ENCODE results near the gene ANKRD55.
"Not testable (repeated sequence)": the region's sequence is repeated elsewhere in the genome, so short reads cannot be mapped to it uniquely, and the experiment has no call there.

Gene ANKRD55

GRCh38 chr5:56083286-56083854 lies 149.8 kb downstream of the ANKRD55 start:
- DNase-seq (ENCODE audit: extremely low read depth in 1 of 2, low read depth in 1 of 2), result no peak

GRCh38 chr5:56081053-56081642 lies 152.0 kb downstream of the ANKRD55 start:
- DNase-seq (ENCODE audit: extremely low read depth in 1 of 2, low read depth in 1 of 2), result not testable (repeated sequence)

- DNase-seq (ENCODE audit: extremely low read depth in 1 of 2, low read depth in 1 of 2), result no peak
These were observed 152.6 kb downstream of the ANKRD55 start for GRCh38 chr5:56080375-56081052.

- DNase-seq (ENCODE audit: extremely low read depth in 1 of 2, low read depth in 1 of 2), result not testable (repeated sequence)
These were observed 154.0 kb downstream of the ANKRD55 start for GRCh38 chr5:56079157-56079500.

- DNase-seq (ENCODE audit: extremely low read depth in 1 of 2, low read depth in 1 of 2), result no peak
These were observed 154.6 kb downstream of the ANKRD55 start for GRCh38 chr5:56078278-56079156.

- DNase-seq (ENCODE audit: extremely low read depth in 1 of 2, low read depth in 1 of 2), result no peak
These were observed 155.3 kb downstream of the ANKRD55 start for GRCh38 chr5:56077796-56078233.

- no peak for DNase-seq (ENCODE audit: extremely low read depth in 1 of 2, low read depth in 1 of 2)
These were observed 156.6 kb downstream of the ANKRD55 start for GRCh38 chr5:56076486-56076885.

- no peak for DNase-seq (ENCODE audit: extremely low read depth in 1 of 2, low read depth in 1 of 2)
These were observed 157.8 kb downstream of the ANKRD55 start for GRCh38 chr5:56075361-56075760.

GRCh38 chr5:56072863-56073766 lies 160.0 kb downstream of the ANKRD55 start:
- no peak for DNase-seq (ENCODE audit: extremely low read depth in 1 of 2, low read depth in 1 of 2)

- DNase-seq (ENCODE audit: extremely low read depth in 1 of 2, low read depth in 1 of 2), result no peak
These were observed 161.7 kb downstream of the ANKRD55 start for GRCh38 chr5:56071470-56071869.

GRCh38 chr5:56070851-56071465 lies 162.2 kb downstream of the ANKRD55 start:
- no peak for DNase-seq (ENCODE audit: extremely low read depth in 1 of 2, low read depth in 1 of 2)

- DNase-seq (ENCODE audit: extremely low read depth in 1 of 2, low read depth in 1 of 2), result no peak
These were observed 163.4 kb downstream of the ANKRD55 start for GRCh38 chr5:56069652-56070226.

- no peak for DNase-seq (ENCODE audit: extremely low read depth in 1 of 2, low read depth in 1 of 2)
These were observed 166.1 kb downstream of the ANKRD55 start for GRCh38 chr5:56066931-56067450.

- no peak for DNase-seq (ENCODE audit: extremely low read depth in 1 of 2, low read depth in 1 of 2)
These were observed 168.1 kb downstream of the ANKRD55 start for GRCh38 chr5:56064984-56065383.

GRCh38 chr5:56060276-56061110 lies 172.6 kb downstream of the ANKRD55 start:
- no peak for DNase-seq (ENCODE audit: extremely low read depth in 1 of 2, low read depth in 1 of 2)

- DNase-seq (ENCODE audit: extremely low read depth in 1 of 2, low read depth in 1 of 2), result no peak
These were observed 173.3 kb downstream of the ANKRD55 start for GRCh38 chr5:56059854-56060253.

GRCh38 chr5:56056875-56057274 lies 176.3 kb downstream of the ANKRD55 start:
- DNase-seq (ENCODE audit: extremely low read depth in 1 of 2, low read depth in 1 of 2), result no peak

GRCh38 chr5:56055859-56056258 lies 177.3 kb downstream of the ANKRD55 start:
- no peak for DNase-seq (ENCODE audit: extremely low read depth in 1 of 2, low read depth in 1 of 2)

Measured in activated CD8-positive, alpha-beta memory T cell treated with anti-CD3 and anti-CD28 coated beads for 1 hour (primary cell).